Calu3 (cell line): Measurements from ENCODE around the gene FTO. TPM values are rescaled to one million over a fixed set of nuclear protein-coding genes. Genes with fewer than 3 reads are reported as not detected.

Experiments
- BruUV-seq: library from RNA; stranded (reverse); fragments of 400-500 nt; replicated peaks from 2 replicates; lab custom pipeline; 2021; lab: Mats Ljungman, UMichigan
- CTCF ChIA-PET: fragments of 300-600 bp; sonication (Branson Sonifier 250); formaldehyde crosslinking; loops from one replicate; lab custom pipeline; 2022; ENCODE audit warnings: antibody characterized with exemption; lab: Charles Lee
- DNase-seq: peaks from one replicate; pipeline ENCODE4 v3.0.0; 2022
- H3K27ac Mint-ChIP-seq: one replicate; pipeline ENCODE4 v1.8.0; 2022; ENCODE audit warnings: mixed read lengths; ENCODE audit not compliant: unreplicated experiment
- H3K27me3 Mint-ChIP-seq: one replicate; pipeline ENCODE4 v1.8.0; 2022; ENCODE audit warnings: mixed read lengths; ENCODE audit not compliant: unreplicated experiment
- H3K36me3 Mint-ChIP-seq: one replicate; pipeline ENCODE4 v1.8.0; 2022; ENCODE audit warnings: mild to moderate bottlenecking, moderate library complexity, mixed read lengths; ENCODE audit not compliant: insufficient read depth, unreplicated experiment
- H3K4me1 Mint-ChIP-seq: one replicate; pipeline ENCODE4 v1.8.0; 2022; ENCODE audit warnings: mild to moderate bottlenecking, low read depth, mixed read lengths; ENCODE audit not compliant: unreplicated experiment
- H3K4me3 Mint-ChIP-seq: one replicate; pipeline ENCODE4 v1.8.0; 2022; ENCODE audit warnings: mild to moderate bottlenecking, low read depth, moderate library complexity, mixed read lengths; ENCODE audit not compliant: unreplicated experiment
- H3K9me3 Mint-ChIP-seq: one replicate; pipeline ENCODE4 v1.8.0; 2022; ENCODE audit warnings: low read depth, mixed read lengths; ENCODE audit not compliant: unreplicated experiment
- CTCF ChIP-seq: fragments of 200-600 bp; IDR thresholded peaks from one replicate; pipeline ENCODE4 v1.8.0; 2022; ENCODE audit warnings: antibody characterized with exemption; ENCODE audit not compliant: unreplicated experiment
- intact Hi-C: fragments of 100-400 bp; cut with micrococcal nuclease; formaldehyde crosslinking; loops from one replicate; pipeline ENCODE4 v1.10.0; 2022; ENCODE audit not compliant: unreplicated experiment
- total RNA-seq: library from RNA; stranded (reverse); gene quantifications from 2 replicates; pipeline ENCODE4 v1.2.3, GENCODE V29; 2022

The FTO gene
- total RNA-seq, 1 experiment from 2014 or later, result 68.9 TPM

GRCh38 chr16:53766304-53767016, 62.5 kb downstream of the FTO start:
- BruUV-seq, result no TSS peak
- Mint-ChIP-seq H3K4me1 (peaks cover 62% of the 10 kb centered on the region), H3K9me3 (no peaks in the 10 kb centered on the region), H3K27ac (no peak overlapping the region), H3K36me3 (no peaks in the 10 kb centered on the region), H3K4me3 (no peak overlapping the region), H3K27me3 (no peaks in the 10 kb centered on the region)
- no peak for DNase-seq
- intact Hi-C loops, result no loop called here
- CTCF ChIA-PET, result no interaction called here
- no peak for TF ChIP-seq CTCF

GRCh38 chr16:53768167-53768566, 64.2 kb downstream of the FTO start:
- no peak for DNase-seq
- no peaks in the 10 kb centered on the region for H3K27me3 Mint-ChIP-seq
- no peaks in the 10 kb centered on the region for H3K36me3 Mint-ChIP-seq
- no peaks in the 10 kb centered on the region for H3K9me3 Mint-ChIP-seq
- intact Hi-C loops, result no loop called here
- no peak overlapping the region for H3K4me3 Mint-ChIP-seq
- H3K27ac Mint-ChIP-seq, result peak overlapping the region; percentile 12
- peaks cover 47% of the 10 kb centered on the region for H3K4me1 Mint-ChIP-seq
- CTCF ChIA-PET, result interaction anchor here (0.7 to 1.7 kb wide), 3 partner anchors 10 to 64 kb away, joined by 3 to 7 read pairs (median 4); partner anchors contain the start of genes FTO and RPGRIP1L
- BruUV-seq, result no TSS peak
- no peak for TF ChIP-seq CTCF

- no TSS peak for BruUV-seq
- no peak for TF ChIP-seq CTCF
- Mint-ChIP-seq H3K4me1 (peaks cover 46% of the 10 kb centered on the region), H3K27ac (peak overlapping the region; percentile 12), H3K27me3 (no peaks in the 10 kb centered on the region), H3K9me3 (no peaks in the 10 kb centered on the region), H3K36me3 (no peaks in the 10 kb centered on the region), H3K4me3 (no peak overlapping the region)
- CTCF ChIA-PET, result interaction anchor here (0.7 to 1.7 kb wide), 3 partner anchors 9 to 65 kb away, joined by 3 to 7 read pairs (median 4); partner anchors contain the start of genes FTO and RPGRIP1L
- intact Hi-C loops, result no loop called here
- no peak for DNase-seq
Measured at GRCh38 chr16:53768593-53768992, 64.6 kb downstream of the FTO start.

- Mint-ChIP-seq H3K27ac (no peak overlapping the region), H3K9me3 (no peaks in the 10 kb centered on the region), H3K4me3 (no peak overlapping the region), H3K27me3 (no peaks in the 10 kb centered on the region), H3K4me1 (peaks cover 40% of the 10 kb centered on the region), H3K36me3 (no peaks in the 10 kb centered on the region)
- intact Hi-C loops, result no loop called here
- no peak for DNase-seq
- no TSS peak for BruUV-seq
- CTCF ChIA-PET, result interaction anchor here (1.7 kb wide), 1 partner anchor 10 kb away, joined by 7 read pairs; no protein-coding TSS in a partner anchor
- TF ChIP-seq CTCF, result no peak
Measured at GRCh38 chr16:53769185-53769584, 65.2 kb downstream of the FTO start.
